ENCODE data around the gene HTR4.

DNA sequence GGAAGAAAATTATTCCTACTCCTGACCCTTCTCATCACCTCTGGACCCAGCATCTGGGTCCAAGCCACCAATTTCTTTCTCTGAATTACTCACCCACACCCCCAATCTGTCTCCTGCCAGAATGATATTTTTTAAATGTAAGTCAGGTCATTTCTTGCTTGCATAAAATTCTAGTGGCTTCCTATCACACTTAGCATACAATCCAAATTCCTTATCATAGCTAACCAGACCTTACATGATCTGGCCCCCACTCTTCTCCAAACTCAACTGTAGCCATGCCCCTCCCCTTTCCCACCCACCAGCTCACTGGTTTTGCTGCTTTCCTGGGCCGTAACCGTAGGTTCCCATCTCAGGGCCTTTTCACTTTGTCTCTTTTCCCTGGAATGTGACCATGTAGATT is 15.2 kb downstream of the HTR4 start:
- TF ChIP-seq TP53 (CRISPR knock-in tag; IDR thresholded peaks at IDR 0.05) (no peak), POLR2A (IDR thresholded peaks at IDR 0.05; ENCODE audit: low read length) (no peak), CEBPB (IDR thresholded peaks at IDR 0.05) (no peak), CHD2 (IDR thresholded peaks at IDR 0.05; ENCODE audit: low read length, partially characterized antibody) (no peak), GATA3 (IDR thresholded peaks at IDR 0.05; ENCODE audit: borderline replicate concordance) (no peak), EP300 (IDR thresholded peaks at IDR 0.05) (no peak)
- TF ChIP-seq, protein P1, sequence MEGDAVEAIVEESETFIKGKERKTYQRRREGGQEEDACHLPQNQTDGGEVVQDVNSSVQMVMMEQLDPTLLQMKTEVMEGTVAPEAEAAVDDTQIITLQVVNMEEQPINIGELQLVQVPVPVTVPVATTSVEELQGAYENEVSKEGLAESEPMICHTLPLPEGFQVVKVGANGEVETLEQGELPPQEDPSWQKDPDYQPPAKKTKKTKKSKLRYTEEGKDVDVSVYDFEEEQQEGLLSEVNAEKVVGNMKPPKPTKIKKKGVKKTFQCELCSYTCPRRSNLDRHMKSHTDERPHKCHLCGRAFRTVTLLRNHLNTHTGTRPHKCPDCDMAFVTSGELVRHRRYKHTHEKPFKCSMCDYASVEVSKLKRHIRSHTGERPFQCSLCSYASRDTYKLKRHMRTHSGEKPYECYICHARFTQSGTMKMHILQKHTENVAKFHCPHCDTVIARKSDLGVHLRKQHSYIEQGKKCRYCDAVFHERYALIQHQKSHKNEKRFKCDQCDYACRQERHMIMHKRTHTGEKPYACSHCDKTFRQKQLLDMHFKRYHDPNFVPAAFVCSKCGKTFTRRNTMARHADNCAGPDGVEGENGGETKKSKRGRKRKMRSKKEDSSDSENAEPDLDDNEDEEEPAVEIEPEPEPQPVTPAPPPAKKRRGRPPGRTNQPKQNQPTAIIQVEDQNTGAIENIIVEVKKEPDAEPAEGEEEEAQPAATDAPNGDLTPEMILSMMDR (IDR thresholded peaks at IDR 0.05) = no peak
